ENCODE data around the gene TBL3. TPM values are rescaled to one million over a fixed set of nuclear protein-coding genes. Genes with fewer than 3 reads are reported as not detected.

Gene TBL3
- total RNA-seq, 1 experiment from 2014 or later, result 51.3 TPM

GRCh38 chr16:1933097-1933661 is 38.7 kb upstream of the TBL3 start:
- Histone ChIP-seq H3K27ac (no peak overlapping the region), H3K36me3 (ENCODE audit: low read depth) (no peaks in the 10 kb centered on the region), H4K20me1 (ENCODE audit: insufficient read depth) (no peaks in the 10 kb centered on the region), H3F3A (ENCODE audit: insufficient read depth, low read depth) (peaks cover 20% of the 10 kb centered on the region), H3K9me2 (ENCODE audit: insufficient read depth) (no peaks in the 10 kb centered on the region), H3K79me2 (ENCODE audit: low read depth) (no peaks in the 10 kb centered on the region), H2AFZ (no peak overlapping the region), H3K4me3 (no peak overlapping the region), H3K9me3 (ENCODE audit: insufficient read depth, low read depth) (no peaks in the 10 kb centered on the region), H3K4me2 (no peak overlapping the region), H3K27me3 (ENCODE audit: insufficient read depth, low read depth) (no peaks in the 10 kb centered on the region), H3K4me1 (replicated peaks; ENCODE audit: insufficient read depth) (peaks cover 19% of the 10 kb centered on the region)
- ChIA-PET CTCF (no interaction called here), POLR2A (ENCODE audit: unreplicated experiment) (no interaction called here)
- no TSS peak for BruUV-seq (replicated peaks)
- intact Hi-C loops (cut with micrococcal nuclease; ENCODE audit: unreplicated experiment), result no loop called here
- no peak for DNase-seq
- no peak for TF ChIP-seq CTCF (conservative IDR thresholded peaks at IDR 0.05)
- no peak for TF ChIP-seq EZH2 (IDR thresholded peaks at IDR 0.05; ENCODE audit: low read depth)

GRCh38 chr16:1936945-1937479 is 34.8 kb upstream of the TBL3 start:
- CTCF ChIA-PET, result no interaction called here
- POLR2A ChIA-PET (ENCODE audit: unreplicated experiment), result no interaction called here
- peaks cover 33% of the 10 kb centered on the region for H3K4me1 ChIP-seq (replicated peaks; ENCODE audit: insufficient read depth)

GRCh38 chr16:1938316-1938715 is 33.5 kb upstream of the TBL3 start:
- no peak overlapping the region for H3K4me2 ChIP-seq
- TF ChIP-seq EZH2 (IDR thresholded peaks at IDR 0.05; ENCODE audit: low read depth) (no peak), CTCF (conservative IDR thresholded peaks at IDR 0.05) (no peak)
- no peaks in the 10 kb centered on the region for H3K27me3 ChIP-seq (ENCODE audit: insufficient read depth, low read depth)
- ChIA-PET CTCF (no interaction called here), POLR2A (ENCODE audit: unreplicated experiment) (interaction anchor here (0.7 kb wide), 1 partner anchor 12 kb away, joined by 6 read pairs; no protein-coding TSS in a partner anchor)
- peaks cover 46% of the 10 kb centered on the region for H3F3A ChIP-seq (ENCODE audit: insufficient read depth, low read depth)
- H2AFZ ChIP-seq, result no peak overlapping the region
- intact Hi-C loops (cut with micrococcal nuclease; ENCODE audit: unreplicated experiment), result no loop called here
- no peaks in the 10 kb centered on the region for H3K36me3 ChIP-seq (ENCODE audit: low read depth)
- peaks cover 36% of the 10 kb centered on the region for H3K4me1 ChIP-seq (replicated peaks; ENCODE audit: insufficient read depth)
- no peaks in the 10 kb centered on the region for H3K9me2 ChIP-seq (ENCODE audit: insufficient read depth)
- BruUV-seq (replicated peaks), result no TSS peak
- no peak overlapping the region for H3K4me3 ChIP-seq
- no peaks in the 10 kb centered on the region for H4K20me1 ChIP-seq (ENCODE audit: insufficient read depth)
- DNase-seq, result no peak
- peaks cover 18% of the 10 kb centered on the region; the same call in 1 of the 2 replicates for H3K79me2 ChIP-seq (ENCODE audit: low read depth)
- no peaks in the 10 kb centered on the region for H3K9me3 ChIP-seq (ENCODE audit: insufficient read depth, low read depth)
- no peak overlapping the region for H3K27ac ChIP-seq

More at GRCh38 chr16:1936945-1937479, 34.8 kb upstream of the TBL3 start:
- Histone ChIP-seq H3K9me3 (ENCODE audit: insufficient read depth, low read depth) (no peaks in the 10 kb centered on the region), H3K9me2 (ENCODE audit: insufficient read depth) (no peaks in the 10 kb centered on the region), H3K4me3 (no peak overlapping the region), H2AFZ (no peak overlapping the region), H4K20me1 (ENCODE audit: insufficient read depth) (no peaks in the 10 kb centered on the region), H3K36me3 (ENCODE audit: low read depth) (no peaks in the 10 kb centered on the region), H3F3A (ENCODE audit: insufficient read depth, low read depth) (peaks cover 37% of the 10 kb centered on the region), H3K79me2 (ENCODE audit: low read depth) (0 out of 2 replicates have a peak, but pooled peaks cover 12% of the 10 kb centered on the region), H3K27ac (no peak overlapping the region), H3K27me3 (ENCODE audit: insufficient read depth, low read depth) (no peaks in the 10 kb centered on the region), H3K4me2 (no peak overlapping the region)
- intact Hi-C loops (cut with micrococcal nuclease; ENCODE audit: unreplicated experiment), result no loop called here
- no TSS peak for BruUV-seq (replicated peaks)
- TF ChIP-seq EZH2 (IDR thresholded peaks at IDR 0.05; ENCODE audit: low read depth) (no peak), CTCF (conservative IDR thresholded peaks at IDR 0.05) (no peak)
- no peak for DNase-seq
